Skeletal muscle cell (primary cell): ENCODE data around the gene WWOX.

Experiments used
- DNase-seq: peaks from one replicate; pipeline ENCODE4 v3.0.0-alpha.2; 2010; ENCODE audit warnings: low read depth
- H3K4me3 ChIP-seq: 2 replicates; pipeline ENCODE4 v1.5.1; 2011; ENCODE audit warnings: low read depth, mild to moderate bottlenecking, control low read depth, low read length, moderate library complexity

Gene WWOX

GRCh38 chr16:79006206-79006605 lies 906.8 kb downstream of the WWOX start:
- H3K4me3 ChIP-seq, result no peak overlapping the region
- DNase-seq, result no peak

- H3K4me3 ChIP-seq, result no peak overlapping the region
- DNase-seq, result no peak
Observed at GRCh38 chr16:79006765-79007164, 907.3 kb downstream of the WWOX start.

- no peak for DNase-seq
- H3K4me3 ChIP-seq, result no peak overlapping the region
Observed at GRCh38 chr16:79007614-79008013, 908.2 kb downstream of the WWOX start.

- no peak for DNase-seq
- no peak overlapping the region for H3K4me3 ChIP-seq
Observed at GRCh38 chr16:79008036-79008868, 908.8 kb downstream of the WWOX start.

GRCh38 chr16:79008869-79009179 lies 909.4 kb downstream of the WWOX start:
- H3K4me3 ChIP-seq, result no peak overlapping the region
- no peak for DNase-seq

- H3K4me3 ChIP-seq, result no peak overlapping the region
- DNase-seq, result no peak
Observed at GRCh38 chr16:79009896-79010295, 910.4 kb downstream of the WWOX start.

GRCh38 chr16:79011282-79011681 lies 911.8 kb downstream of the WWOX start:
- no peak overlapping the region for H3K4me3 ChIP-seq
- no peak for DNase-seq

GRCh38 chr16:79012671-79013434 lies 913.4 kb downstream of the WWOX start:
- no peak for DNase-seq
- no peak overlapping the region for H3K4me3 ChIP-seq

- no peak for DNase-seq
- H3K4me3 ChIP-seq, result no peak overlapping the region
Observed at GRCh38 chr16:79013930-79014660, 914.6 kb downstream of the WWOX start.

GRCh38 chr16:79018650-79019429 lies 919.4 kb downstream of the WWOX start:
- DNase-seq, result no peak
- H3K4me3 ChIP-seq, result no peak overlapping the region

- DNase-seq, result no peak
Observed at GRCh38 chr16:79019431-79019830, 920.0 kb downstream of the WWOX start.

GRCh38 chr16:79021991-79022630 lies 922.7 kb downstream of the WWOX start:
- no peak for DNase-seq
- H3K4me3 ChIP-seq, result no peak overlapping the region

More at GRCh38 chr16:79019431-79019830, 920.0 kb downstream of the WWOX start:
- no peak overlapping the region for H3K4me3 ChIP-seq

GRCh38 chr16:79026117-79026516 lies 926.7 kb downstream of the WWOX start:
- H3K4me3 ChIP-seq, result no peak overlapping the region
- DNase-seq, result no peak

GRCh38 chr16:79036541-79036940 lies 937.1 kb downstream of the WWOX start:
- no peak for DNase-seq
- no peak overlapping the region for H3K4me3 ChIP-seq

- no peak for DNase-seq
- H3K4me3 ChIP-seq, result no peak overlapping the region
Observed at GRCh38 chr16:79037521-79038373, 938.3 kb downstream of the WWOX start.

GRCh38 chr16:79041206-79041605 lies 941.8 kb downstream of the WWOX start:
- no peak overlapping the region for H3K4me3 ChIP-seq
- no peak for DNase-seq

- DNase-seq, result no peak
- H3K4me3 ChIP-seq, result no peak overlapping the region
Observed at GRCh38 chr16:79042141-79042540, 942.7 kb downstream of the WWOX start.

- no peak for DNase-seq
Observed at GRCh38 chr16:79042886-79043285, 943.4 kb downstream of the WWOX start.

More at GRCh38 chr16:79042886-79043285, 943.4 kb downstream of the WWOX start:
- no peak overlapping the region for H3K4me3 ChIP-seq
